Activated CD4-positive, alpha-beta T cell treated with anti-CD3 and anti-CD28 coated beads, Interleukin-2, amount 10 ng/mL, durations not matched to agents 7 days and 5 days (primary cell): ENCODE data around the gene ZGLP1. TPM values are rescaled to one million over a fixed set of nuclear protein-coding genes. Genes with fewer than 3 reads are reported as not detected.

Source experiments
- CTCF ChIA-PET: fragments of 350-600 bp; sonication (Branson Sonifier 250); formaldehyde crosslinking; loops from one replicate; lab custom pipeline; 2021; ENCODE audit warnings: antibody characterized with exemption; lab: Charles Lee
- POLR2A ChIA-PET: fragments of 350-600 bp; sonication (Branson Sonifier 250); formaldehyde crosslinking; loops from one replicate; lab custom pipeline; 2021; ENCODE audit warnings: antibody characterized with exemption; lab: Charles Lee
- DNase-seq: peaks from one replicate; pipeline ENCODE4 v3.0.0-alpha.2; 2020
- H3K27ac Mint-ChIP-seq: one replicate; pipeline ENCODE4 v1.8.0; 2021; ENCODE audit warnings: mild to moderate bottlenecking, moderate library complexity, mixed read lengths
- H3K27me3 Mint-ChIP-seq: one replicate; pipeline ENCODE4 v1.8.0; 2021; ENCODE audit warnings: mixed read lengths
- H3K36me3 Mint-ChIP-seq: one replicate; pipeline ENCODE4 v1.8.0; 2021; ENCODE audit warnings: low read depth, mixed read lengths
- H3K4me1 Mint-ChIP-seq: one replicate; pipeline ENCODE4 v1.8.0; 2021; ENCODE audit warnings: mixed read lengths
- H3K4me3 Mint-ChIP-seq: one replicate; pipeline ENCODE4 v1.8.0; 2021; ENCODE audit warnings: mild to moderate bottlenecking, moderate library complexity, mixed read lengths
- H3K9me3 Mint-ChIP-seq: one replicate; pipeline ENCODE4 v1.8.0; 2021; ENCODE audit warnings: mixed read lengths
- total RNA-seq, 2 experiments: library from RNA; stranded (reverse); gene quantifications; one replicate each; pipeline ENCODE4 v1.2.3, GENCODE V29; 2021

ZGLP1 gene
- total RNA-seq, 2 experiments from 2014 or later: 1.6 to 3.4 TPM

DNA sequence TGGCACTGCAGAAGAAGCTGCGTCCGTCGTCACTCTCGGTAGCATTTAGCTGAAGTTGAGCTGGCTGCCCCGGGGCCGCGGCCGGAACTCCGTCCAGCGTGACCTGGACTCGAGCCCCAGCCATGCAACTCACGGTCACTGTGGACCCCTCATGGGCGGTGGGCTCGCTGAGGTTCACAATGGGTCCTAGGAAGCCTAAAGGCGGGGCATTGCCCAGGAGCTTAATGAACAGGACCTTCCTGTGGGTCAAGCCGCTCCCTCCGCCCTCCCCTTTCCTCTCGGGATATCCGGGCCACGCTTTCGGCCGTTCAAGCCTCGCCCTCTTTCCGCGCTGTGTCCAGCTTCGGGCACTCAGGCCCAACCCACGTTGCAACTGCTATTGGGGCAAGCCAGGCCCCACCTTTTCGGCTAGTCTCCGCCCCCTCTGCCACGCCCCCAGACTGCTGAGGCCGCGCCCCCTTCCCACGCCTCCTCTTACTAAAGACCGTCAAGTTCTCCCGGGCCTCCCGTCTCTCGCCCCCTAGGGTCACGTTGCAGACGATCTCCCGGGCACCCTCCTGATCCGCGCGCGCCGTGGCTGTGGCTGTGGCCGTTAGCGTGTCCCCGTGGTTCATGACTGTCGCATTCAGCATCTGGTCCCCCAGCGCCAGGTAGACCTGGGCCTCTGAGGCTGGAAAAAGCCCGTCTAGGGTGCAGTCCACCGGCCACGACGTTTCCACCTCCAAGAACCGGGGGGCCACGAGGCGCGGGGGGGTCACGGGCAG is 25.2 kb upstream of the ZGLP1 start:
- ChIA-PET CTCF (interaction anchor here (1.0 to 2.1 kb wide), 6 partner anchors 10 to 76 kb away, joined by 3 to 8 read pairs (median 4); no protein-coding TSS in a partner anchor), POLR2A (no interaction called here)
- Mint-ChIP-seq H3K36me3 (peaks cover 41% of the 10 kb centered on the region), H3K27ac (peak overlapping the region; percentile 19), H3K9me3 (no peaks in the 10 kb centered on the region), H3K4me3 (peak overlapping the region; percentile 27), H3K27me3 (no peaks in the 10 kb centered on the region), H3K4me1 (peaks cover 54% of the 10 kb centered on the region)
- DNase-seq: peak; percentile 39

DNA sequence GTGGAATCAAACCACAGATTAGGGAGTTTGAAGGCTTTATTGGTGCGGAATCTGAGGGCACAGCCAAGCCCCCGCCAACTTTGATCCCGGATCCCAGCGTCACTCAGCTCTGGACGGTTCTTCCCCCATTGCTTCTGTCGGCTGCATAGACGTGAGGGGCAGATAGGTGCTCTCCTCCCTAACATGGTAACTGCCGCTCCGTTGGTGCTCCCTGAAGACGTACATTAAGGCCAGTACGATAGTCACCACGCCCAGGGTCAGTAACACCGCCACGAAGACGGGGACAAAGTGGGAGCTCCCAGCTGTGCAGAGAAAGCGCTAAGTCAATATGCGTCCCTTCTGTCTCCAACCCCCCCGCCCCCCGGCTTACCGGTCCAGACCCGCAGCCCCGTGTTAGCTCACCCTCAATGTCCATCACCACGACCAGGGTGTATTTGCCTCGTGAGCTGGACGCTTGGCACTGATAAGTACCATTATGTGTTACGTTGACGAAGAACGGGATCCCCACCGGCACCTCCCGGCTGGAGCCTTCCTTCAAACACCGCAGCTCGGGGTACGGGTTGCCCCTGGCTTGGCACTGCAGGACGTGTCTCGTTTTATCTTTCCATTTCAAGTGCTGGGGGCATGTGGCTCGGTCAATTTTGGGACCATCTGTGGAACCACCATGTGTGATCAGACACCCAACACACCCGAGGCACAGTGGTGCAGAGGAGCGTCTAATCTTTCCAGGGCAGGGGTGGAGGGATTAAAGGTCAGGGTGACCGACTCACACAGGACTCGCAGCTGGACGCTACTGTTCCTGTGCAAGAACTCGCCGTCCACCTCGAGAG is 24.4 kb upstream of the ZGLP1 start:
- DNase-seq: no peak
- peak overlapping the region; percentile 92 for H3K4me3 Mint-ChIP-seq
- H3K27me3 Mint-ChIP-seq: no peaks in the 10 kb centered on the region
- CTCF ChIA-PET: interaction anchor here (0.8 to 2.1 kb wide), 9 partner anchors 8 to 75 kb away, joined by 3 to 8 read pairs (median 3); no protein-coding TSS in a partner anchor
- H3K9me3 Mint-ChIP-seq: no peaks in the 10 kb centered on the region
- peaks cover 43% of the 10 kb centered on the region for H3K36me3 Mint-ChIP-seq
- peaks cover 46% of the 10 kb centered on the region for H3K4me1 Mint-ChIP-seq
- POLR2A ChIA-PET: no interaction called here
- peak overlapping the region; percentile 94 for H3K27ac Mint-ChIP-seq

DNA sequence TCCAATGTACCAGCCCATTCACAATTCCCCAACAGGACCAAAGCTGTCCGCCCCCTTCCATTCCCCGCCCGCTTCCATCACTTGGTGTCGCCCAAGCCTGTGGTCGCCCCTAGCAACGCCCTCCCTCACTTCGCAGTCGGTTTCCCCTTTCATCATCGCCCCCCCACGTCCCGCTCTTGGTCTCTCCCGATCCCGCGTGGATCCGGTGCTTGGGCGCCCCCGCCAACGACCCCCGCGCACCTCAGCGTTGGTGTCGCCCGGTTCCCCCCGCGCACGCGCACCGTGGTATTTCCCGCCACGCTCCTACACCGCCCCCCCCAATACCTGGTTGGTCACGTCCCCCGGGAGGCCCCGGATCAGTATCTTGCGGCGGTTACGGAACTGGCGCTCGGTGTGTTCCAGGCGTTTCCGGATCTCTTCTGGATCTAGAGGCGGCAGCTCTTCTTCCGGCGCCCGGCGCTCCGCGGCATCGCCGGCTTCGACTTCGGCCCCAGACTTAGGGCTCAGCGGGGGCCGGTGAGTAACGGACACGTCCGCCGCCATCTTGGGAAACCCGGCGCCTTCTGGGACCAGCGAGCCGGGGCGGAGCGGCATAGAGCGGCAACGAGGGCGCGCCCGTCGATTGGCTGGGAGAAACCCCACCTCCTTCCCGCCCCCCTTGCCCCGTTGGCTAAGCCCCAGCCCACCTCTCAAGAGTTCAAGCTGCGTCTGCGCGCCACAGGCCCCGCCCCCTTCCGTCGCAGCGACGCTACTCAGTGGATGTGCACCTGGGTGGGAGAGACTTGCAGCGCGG is 23.5 kb upstream of the ZGLP1 start, which contains the start of gene RAVER1:
RAVER1 (minus strand) TSS at position 565 of the 793 bp plus-strand sequence; CDS start at position 543, 22 bp downstream.
- H3K27ac Mint-ChIP-seq: peak within 1 kb of the TSS; percentile 94

DNA sequence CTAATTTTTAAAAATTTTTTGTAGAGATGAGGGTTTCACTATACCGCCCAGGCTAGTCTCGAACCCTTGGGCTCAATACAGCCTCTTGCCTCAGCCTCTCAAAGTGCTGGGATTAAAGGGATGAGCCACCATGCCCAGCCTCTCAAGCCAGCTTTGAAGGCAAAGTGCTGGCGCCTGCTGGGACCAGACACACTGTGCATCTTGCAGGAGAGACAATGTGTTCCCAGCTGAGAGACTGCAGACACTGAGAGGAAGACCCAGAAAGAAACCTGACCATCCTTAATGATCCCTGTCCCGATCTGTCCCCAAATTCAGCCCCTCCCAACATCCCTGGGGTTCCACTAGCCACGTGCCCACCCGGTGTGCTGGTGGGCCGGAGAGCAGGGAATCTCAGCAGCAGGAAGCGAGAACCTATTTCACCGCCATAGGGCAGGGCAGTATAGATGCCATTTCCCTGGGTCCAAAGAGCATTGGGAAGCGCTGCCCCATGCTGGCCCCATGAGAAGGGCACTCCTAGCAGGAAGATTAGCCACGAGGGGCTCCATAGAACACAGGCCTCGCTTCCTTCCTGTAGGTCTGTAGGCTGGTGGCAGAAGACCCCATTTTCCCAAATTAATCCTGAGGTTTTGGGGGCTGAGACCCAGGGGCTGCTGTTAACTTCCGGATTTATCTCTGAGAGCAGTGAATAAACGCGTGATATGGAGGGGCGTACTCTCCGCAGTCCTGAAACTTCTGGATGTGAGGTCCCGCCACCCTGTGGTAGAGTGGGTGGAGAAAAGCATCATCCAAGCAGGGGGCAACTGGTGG is 22.7 kb upstream of the ZGLP1 start:
- H3K4me3 Mint-ChIP-seq: peak overlapping the region; percentile 92
- H3K27ac Mint-ChIP-seq: peak overlapping the region; percentile 94
- CTCF ChIA-PET: interaction anchor here (1.0 to 2.1 kb wide), 2 partner anchors 56 to 367 kb away, joined by 3 to 6 read pairs; no protein-coding TSS in a partner anchor
- no peak for DNase-seq
- peaks cover 37% of the 10 kb centered on the region for H3K4me1 Mint-ChIP-seq
- H3K9me3 Mint-ChIP-seq: no peaks in the 10 kb centered on the region
- no peaks in the 10 kb centered on the region for H3K27me3 Mint-ChIP-seq
- peaks cover 43% of the 10 kb centered on the region for H3K36me3 Mint-ChIP-seq
- POLR2A ChIA-PET: interaction anchor here (0.6 kb wide), 1 partner anchor 48 kb away, joined by 3 read pairs; no protein-coding TSS in a partner anchor

More for the DNA sequence above, 23.5 kb upstream of the ZGLP1 start, which contains the start of gene RAVER1:
- Mint-ChIP-seq H3K27me3 (no peaks in the 10 kb centered on the region), H3K4me3 (peak within 1 kb of the TSS; percentile 92), H3K4me1 (peaks cover 38% of the 10 kb centered on the region), H3K9me3 (no peaks in the 10 kb centered on the region), H3K36me3 (peaks cover 36% of the 10 kb centered on the region)
- ChIA-PET CTCF (interaction anchor here (0.8 to 2.1 kb wide), 10 partner anchors 9 to 366 kb away, joined by 3 to 8 read pairs (median 3); no protein-coding TSS in a partner anchor), POLR2A (interaction anchor here (0.6 kb wide), 1 partner anchor 47 kb away, joined by 3 read pairs; no protein-coding TSS in a partner anchor)
- DNase-seq: peak; percentile 98

DNA sequence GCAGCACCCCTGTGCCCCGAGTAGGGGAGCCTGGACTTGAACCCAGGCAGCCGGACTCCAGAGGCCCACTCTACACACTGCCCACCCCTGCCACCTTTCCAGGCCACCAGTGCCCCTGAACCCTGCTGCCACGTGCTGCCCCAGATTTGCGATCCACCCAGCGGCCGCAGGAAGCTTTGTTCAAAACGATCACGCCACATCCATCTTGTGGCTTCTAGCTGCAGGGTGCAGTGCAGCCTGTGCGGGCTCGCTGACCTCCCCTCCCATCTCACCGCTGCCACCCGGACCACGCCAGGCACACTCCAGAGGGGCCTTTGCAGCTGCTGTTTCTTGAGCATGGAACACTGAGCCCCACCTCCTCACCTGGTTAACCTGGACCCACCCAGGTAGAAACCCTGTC is 19.9 kb upstream of the ZGLP1 start:
- DNase-seq: no peak
- no peak overlapping the region for H3K4me3 Mint-ChIP-seq
- CTCF ChIA-PET: interaction anchor here (0.7 to 0.9 kb wide), 2 partner anchors 12 to 65 kb away, joined by 3 to 4 read pairs; no protein-coding TSS in a partner anchor
- H3K4me1 Mint-ChIP-seq: peaks cover 26% of the 10 kb centered on the region
- POLR2A ChIA-PET: no interaction called here
- H3K27me3 Mint-ChIP-seq: no peaks in the 10 kb centered on the region
- no peaks in the 10 kb centered on the region for H3K9me3 Mint-ChIP-seq
- H3K27ac Mint-ChIP-seq: no peak overlapping the region
- H3K36me3 Mint-ChIP-seq: peaks cover 36% of the 10 kb centered on the region

DNA sequence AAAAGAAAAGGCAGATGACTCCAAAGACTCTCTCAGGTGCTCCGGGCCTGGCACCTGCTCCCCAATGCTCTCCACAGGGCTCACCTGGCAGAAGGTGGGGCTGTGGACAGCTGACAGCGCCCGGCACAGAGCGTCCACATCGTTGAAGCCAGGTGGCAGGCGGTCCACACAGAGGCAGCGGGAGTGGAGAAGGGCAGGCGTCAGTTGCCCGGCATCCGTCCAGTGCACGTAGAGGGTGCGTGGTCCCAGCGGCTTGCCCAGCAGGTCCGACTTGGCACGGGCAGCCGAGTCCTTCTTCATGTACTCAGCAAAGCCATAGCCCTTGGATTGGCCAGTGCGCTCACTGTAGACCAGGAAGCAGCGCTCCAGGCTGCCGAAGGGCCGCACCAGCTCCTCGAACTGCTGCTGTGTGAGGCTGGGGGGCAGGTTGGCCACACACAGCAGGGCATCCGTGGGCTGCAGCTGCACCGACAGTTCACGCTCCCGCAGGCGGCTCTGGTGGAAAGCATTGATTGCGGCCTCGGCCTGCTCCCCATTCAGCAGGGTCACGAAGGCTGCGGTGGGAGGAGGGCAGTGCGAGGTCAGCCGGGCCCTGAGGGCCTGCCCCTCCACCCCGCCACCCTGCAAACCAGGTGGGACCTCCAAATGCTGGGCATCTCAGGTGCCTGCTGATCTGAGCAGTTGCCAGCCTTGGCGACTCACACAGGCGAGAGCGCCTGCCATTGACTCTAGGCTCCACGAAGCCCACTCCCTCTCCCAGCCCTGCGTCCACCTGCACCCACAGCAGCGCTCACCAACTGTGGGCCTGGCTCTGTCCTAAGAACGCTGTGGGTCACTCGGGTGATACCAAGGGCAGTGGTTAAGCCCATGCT is 19.2 kb upstream of the ZGLP1 start:
- Mint-ChIP-seq H3K4me1 (peaks cover 18% of the 10 kb centered on the region), H3K4me3 (no peak overlapping the region), H3K27ac (no peak overlapping the region), H3K27me3 (no peaks in the 10 kb centered on the region), H3K9me3 (no peaks in the 10 kb centered on the region), H3K36me3 (peaks cover 35% of the 10 kb centered on the region)
- CTCF ChIA-PET: no interaction called here
- POLR2A ChIA-PET: no interaction called here
- no peak for DNase-seq

DNA sequence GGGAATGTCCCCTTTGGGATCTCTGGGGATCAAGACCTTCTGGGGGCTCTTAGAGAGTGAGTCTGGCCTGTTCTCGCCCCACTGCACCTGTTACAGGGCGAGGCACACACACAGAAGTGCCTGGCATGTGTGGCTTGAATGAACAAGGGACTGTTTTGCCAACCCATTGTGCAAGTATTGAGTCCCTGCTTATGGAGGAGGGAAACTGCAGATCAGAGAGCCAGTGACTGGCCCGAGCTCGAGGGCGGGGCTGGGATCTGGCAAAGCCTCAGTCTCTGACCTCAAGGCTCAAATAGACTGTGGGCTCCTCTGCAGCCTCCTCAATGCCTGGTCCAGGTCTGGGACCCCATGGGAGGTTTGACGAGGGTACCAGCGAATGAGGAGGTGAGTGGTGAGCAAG is 18.2 kb upstream of the ZGLP1 start:
- ChIA-PET CTCF (interaction anchor here (0.6 kb wide), 1 partner anchor 484 kb away, joined by 4 read pairs; no protein-coding TSS in a partner anchor), POLR2A (no interaction called here)
- Mint-ChIP-seq H3K4me1 (peaks cover 12% of the 10 kb centered on the region), H3K27ac (no peak overlapping the region), H3K36me3 (peaks cover 27% of the 10 kb centered on the region), H3K9me3 (no peaks in the 10 kb centered on the region), H3K4me3 (no peak overlapping the region), H3K27me3 (no peaks in the 10 kb centered on the region)
- no peak for DNase-seq

DNA sequence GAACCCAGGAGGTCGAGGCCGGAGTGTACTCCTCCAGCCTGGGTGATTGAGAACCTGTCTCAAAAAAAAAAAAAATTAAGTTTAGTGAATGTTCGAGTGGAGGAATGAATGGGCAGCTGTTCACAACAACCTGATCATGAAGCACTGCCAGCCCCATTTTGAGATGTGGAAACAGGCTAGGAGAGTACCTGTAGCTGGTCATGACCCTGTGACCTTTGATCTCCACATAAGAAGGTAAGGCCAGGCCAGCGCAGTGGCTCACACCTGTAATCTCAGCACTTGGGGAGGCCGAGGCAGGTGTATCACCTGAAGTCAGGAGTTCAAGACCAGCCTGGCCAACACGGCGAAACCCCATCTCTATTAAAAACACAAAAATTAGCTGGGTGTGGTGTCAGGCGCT is 16.1 kb upstream of the ZGLP1 start:
- ChIA-PET POLR2A (no interaction called here), CTCF (interaction anchor here (0.6 to 0.7 kb wide), 3 partner anchors 81 to 375 kb away, joined by 3 to 4 read pairs (median 3); no protein-coding TSS in a partner anchor)
- no peaks in the 10 kb centered on the region for H3K9me3 Mint-ChIP-seq
- H3K36me3 Mint-ChIP-seq: peaks cover 28% of the 10 kb centered on the region
- no peak overlapping the region for H3K4me3 Mint-ChIP-seq
- H3K27me3 Mint-ChIP-seq: no peaks in the 10 kb centered on the region
- no peak overlapping the region for H3K27ac Mint-ChIP-seq
- no peaks in the 10 kb centered on the region for H3K4me1 Mint-ChIP-seq
- DNase-seq: no peak

DNA sequence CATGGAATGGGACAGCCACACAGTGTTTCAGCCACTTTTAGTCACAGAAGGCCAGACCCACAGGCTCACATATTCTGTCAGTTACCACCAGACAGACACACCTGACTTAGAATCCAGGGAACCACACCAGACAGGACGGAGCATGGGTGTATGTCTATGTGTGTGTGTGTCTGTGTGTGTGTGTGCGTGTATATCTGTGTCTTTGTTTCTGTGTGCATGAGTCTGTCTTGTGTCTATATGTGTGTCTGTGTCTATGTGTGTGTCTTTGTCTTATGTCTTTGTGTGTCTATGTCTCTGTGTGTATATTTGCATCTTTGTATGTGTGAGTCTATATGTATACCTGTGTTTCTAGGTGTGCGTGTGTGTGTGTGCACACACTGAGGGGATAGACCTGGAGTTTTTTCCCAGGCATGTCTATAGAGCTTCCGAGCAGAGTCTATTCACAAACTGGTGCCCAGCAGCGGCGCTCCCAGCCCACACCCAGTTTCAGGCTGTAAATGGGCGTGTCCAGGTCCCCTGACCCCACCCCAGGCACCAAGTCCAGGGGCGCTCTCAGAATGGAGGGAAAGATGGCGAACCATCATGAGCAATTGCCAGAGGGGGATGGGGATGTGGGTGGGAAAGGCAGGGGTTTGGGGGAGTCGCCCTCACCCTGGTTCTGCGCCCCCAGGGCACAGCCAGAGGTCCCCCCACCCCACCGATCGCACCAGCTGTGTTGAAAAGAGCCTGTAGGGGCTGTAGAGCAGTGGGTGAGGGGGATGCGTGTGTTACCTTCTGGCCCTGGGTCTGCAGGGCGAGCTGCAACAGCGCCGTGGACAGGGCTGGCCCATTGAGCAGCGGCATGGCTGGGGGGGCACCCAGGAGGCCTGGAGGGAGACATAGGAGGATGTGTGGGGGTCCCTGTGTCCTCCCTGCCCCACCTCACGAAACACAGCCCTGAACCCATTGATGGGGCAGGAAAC is 12.5 kb upstream of the ZGLP1 start:
- no peak overlapping the region for H3K4me3 Mint-ChIP-seq
- H3K27ac Mint-ChIP-seq: no peak overlapping the region
- ChIA-PET POLR2A (no interaction called here), CTCF (interaction anchor here (2.3 kb wide), 1 partner anchor 11 kb away, joined by 7 read pairs; no protein-coding TSS in a partner anchor)
- H3K36me3 Mint-ChIP-seq: peaks cover 22% of the 10 kb centered on the region
- DNase-seq: no peak
- no peaks in the 10 kb centered on the region for H3K27me3 Mint-ChIP-seq
- no peaks in the 10 kb centered on the region for H3K9me3 Mint-ChIP-seq
- no peaks in the 10 kb centered on the region for H3K4me1 Mint-ChIP-seq

DNA sequence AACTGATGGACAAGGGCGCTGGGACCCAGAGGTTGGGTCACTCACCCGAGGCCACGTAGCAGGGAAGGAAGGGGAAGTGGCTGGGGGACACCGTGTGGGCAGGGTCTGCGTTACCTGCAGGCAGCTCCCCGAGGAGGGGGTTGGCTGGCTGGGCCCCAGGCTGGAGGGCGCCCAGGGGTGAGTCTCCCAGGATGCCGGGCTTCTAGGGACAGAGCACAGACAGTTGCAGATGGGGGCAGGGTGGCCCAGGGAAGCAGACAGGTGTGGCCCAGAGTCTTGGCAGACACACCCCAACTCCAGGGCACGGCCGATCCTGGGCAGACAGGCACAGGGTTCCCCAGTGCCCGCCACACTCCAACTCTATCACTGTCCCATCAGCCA is 11.8 kb upstream of the ZGLP1 start:
- CTCF ChIA-PET: interaction anchor here (0.6 to 2.3 kb wide), 3 partner anchors 10 to 1857 kb away, joined by 3 to 7 read pairs (median 4); no protein-coding TSS in a partner anchor
- POLR2A ChIA-PET: no interaction called here
- no peaks in the 10 kb centered on the region for H3K9me3 Mint-ChIP-seq
- DNase-seq: no peak
- H3K4me3 Mint-ChIP-seq: no peak overlapping the region
- peaks cover 22% of the 10 kb centered on the region for H3K36me3 Mint-ChIP-seq
- no peaks in the 10 kb centered on the region for H3K27me3 Mint-ChIP-seq
- peaks cover 2% of the 10 kb centered on the region for H3K4me1 Mint-ChIP-seq
- no peak overlapping the region for H3K27ac Mint-ChIP-seq
